GM23338 (cell line): ENCODE measurements around the gene RBFOX1. TPM values are rescaled to one million over a fixed set of nuclear protein-coding genes. Genes with fewer than 3 reads are reported as not detected.

Source experiments
- ATAC-seq: fragments of 200-7000 bp; cut with Tn5 transposase; 3 replicates; pipeline ENCODE4 v1.9.1; 2020
- DNase-seq: peaks from one replicate; pipeline ENCODE4 v3.0.0-alpha.2; 2015; ENCODE audit warnings: low spot score
- H2AFZ ChIP-seq: fragments of 200-600 bp; sonication (generic); 2 replicates; pipeline ENCODE4 v1.8.0; 2016; ENCODE audit warnings: antibody characterized with exemption, mild to moderate bottlenecking, moderate library complexity
- H3F3A ChIP-seq: fragments of 200-600 bp; sonication (generic); replicated peaks from 2 replicates; pipeline ENCODE4 v1.8.0; 2017; ENCODE audit warnings: antibody characterized with exemption, mixed run types, low read depth
- H3K27ac ChIP-seq: fragments of 200-600 bp; sonication (generic); 2 replicates; pipeline ENCODE4 v1.6.1; 2016; ENCODE audit warnings: low read depth
- H3K27me3 ChIP-seq: fragments of 200-600 bp; sonication (generic); 2 replicates; pipeline ENCODE4 v1.8.0; 2016; ENCODE audit warnings: mild to moderate bottlenecking, mixed run types, moderate library complexity; ENCODE audit not compliant: insufficient read depth
- H3K36me3 ChIP-seq: fragments of 200-600 bp; sonication (generic); 2 replicates; pipeline ENCODE4 v1.8.0; 2016; ENCODE audit warnings: mild to moderate bottlenecking; ENCODE audit not compliant: insufficient read depth
- H3K4me1 ChIP-seq: fragments of 200-600 bp; sonication (generic); 2 replicates; pipeline ENCODE4 v1.8.0; 2016; ENCODE audit warnings: mild to moderate bottlenecking, moderate library complexity; ENCODE audit not compliant: insufficient read depth
- H3K4me2 ChIP-seq: fragments of 200-600 bp; sonication (generic); 2 replicates; pipeline ENCODE4 v1.7.1; 2017; ENCODE audit warnings: mixed run types
- H3K4me3 ChIP-seq: fragments of 200-600 bp; sonication (generic); 2 replicates; pipeline ENCODE4 v1.6.1; 2016; ENCODE audit warnings: mixed run types
- H3K79me2 ChIP-seq: fragments of 200-600 bp; sonication (generic); replicated peaks from 2 replicates; pipeline ENCODE4 v1.8.0; 2017; ENCODE audit warnings: mild to moderate bottlenecking; ENCODE audit not compliant: insufficient read depth
- H3K9me2 ChIP-seq: fragments of 200-600 bp; sonication (generic); 2 replicates; pipeline ENCODE4 v1.8.0; 2017; ENCODE audit not compliant: insufficient read depth
- H4K20me1 ChIP-seq: fragments of 200-600 bp; sonication (generic); replicated peaks from 2 replicates; pipeline ENCODE4 v1.8.0; 2017; ENCODE audit warnings: mild to moderate bottlenecking; ENCODE audit not compliant: insufficient read depth
- H3K27ac Mint-ChIP-seq: 2 replicates; pipeline ENCODE4 v1.8.0; 2020; ENCODE audit warnings: inconsistent platforms, mild to moderate bottlenecking, moderate library complexity, mixed read lengths
- H3K27me3 Mint-ChIP-seq: 3 replicates; pipeline ENCODE4 v1.8.0; 2022; ENCODE audit warnings: low read depth, mild to moderate bottlenecking, moderate library complexity, mixed read lengths, inconsistent platforms; ENCODE audit not compliant: insufficient read depth, poor library complexity
- H3K36me3 Mint-ChIP-seq: 3 replicates; pipeline ENCODE4 v1.8.0; 2021; ENCODE audit warnings: low read depth, mild to moderate bottlenecking, inconsistent platforms, moderate library complexity, mixed read lengths
- H3K4me1 Mint-ChIP-seq: 3 replicates; pipeline ENCODE4 v1.8.0; 2020; ENCODE audit warnings: mild to moderate bottlenecking, inconsistent platforms, mixed read lengths
- H3K4me3 Mint-ChIP-seq: 3 replicates; pipeline ENCODE4 v1.8.0; 2021; ENCODE audit warnings: moderate library complexity, mild to moderate bottlenecking, inconsistent platforms, mixed read lengths
- H3K9me3 Mint-ChIP-seq: 3 replicates; pipeline ENCODE4 v1.8.0; 2020; ENCODE audit warnings: moderate library complexity, mild to moderate bottlenecking, inconsistent platforms, mixed read lengths
- CREB1 ChIP-seq: fragments of 250-450 bp; sonication (Bioruptor Pico); IDR thresholded peaks from 2 replicates; pipeline ENCODE4 v1.5.0; 2020; ENCODE audit warnings: low read depth, mild to moderate bottlenecking, moderate library complexity
- EZH2phosphoT487 ChIP-seq: fragments of 200-600 bp; sonication (generic); IDR thresholded peaks from one replicate; pipeline ENCODE4 v1.8.1; 2018; ENCODE audit warnings: antibody characterized with exemption; ENCODE audit not compliant: unreplicated experiment
- JUNB ChIP-seq: IDR thresholded peaks from one replicate; pipeline ENCODE4 v1.6.1; 2016; ENCODE audit warnings: antibody characterized with exemption; ENCODE audit not compliant: unreplicated experiment
- STAT1 ChIP-seq: IDR thresholded peaks from one replicate; pipeline ENCODE4 v1.6.1; 2016; ENCODE audit warnings: antibody characterized with exemption; ENCODE audit not compliant: unreplicated experiment
- ZNF331 ChIP-seq: fragments of 250-450 bp; sonication (Bioruptor Pico); IDR thresholded peaks from 2 replicates; pipeline ENCODE4 v1.5.0; 2020; ENCODE audit warnings: low read depth, mild to moderate bottlenecking, moderate library complexity
- polyA plus RNA-seq: library from polyadenylated mRNA; unstranded; fragments of >200 nt; fragmentation: Nextera tagmentation; extraction: Ambion mirVana; gene quantifications from 2 replicates; pipeline ENCODE4 v1.2.1, GENCODE V29; 2016
- total RNA-seq: library from RNA; depleted of rRNA; stranded (reverse); fragments of >200 nt; shearing (Covaris generic); gene quantifications from 2 replicates; pipeline ENCODE4 v1.2.3, GENCODE V29; 2014
- TF ChIP-seq, protein P1 (sequence below): fragments of 250-450 bp; sonication (Bioruptor Pico); IDR thresholded peaks from 2 replicates; pipeline ENCODE4 v1.5.0; 2020; ENCODE audit warnings: mild to moderate bottlenecking, moderate library complexity
- TF ChIP-seq, protein P2 (sequence below): IDR thresholded peaks from one replicate; pipeline ENCODE4 v1.6.1; 2018; ENCODE audit warnings: antibody characterized with exemption; ENCODE audit not compliant: unreplicated experiment

RBFOX1 gene
- total and polyA plus RNA-seq, 2 experiments from 2014 or later, result 2.5 to 3.6 TPM

DNA sequence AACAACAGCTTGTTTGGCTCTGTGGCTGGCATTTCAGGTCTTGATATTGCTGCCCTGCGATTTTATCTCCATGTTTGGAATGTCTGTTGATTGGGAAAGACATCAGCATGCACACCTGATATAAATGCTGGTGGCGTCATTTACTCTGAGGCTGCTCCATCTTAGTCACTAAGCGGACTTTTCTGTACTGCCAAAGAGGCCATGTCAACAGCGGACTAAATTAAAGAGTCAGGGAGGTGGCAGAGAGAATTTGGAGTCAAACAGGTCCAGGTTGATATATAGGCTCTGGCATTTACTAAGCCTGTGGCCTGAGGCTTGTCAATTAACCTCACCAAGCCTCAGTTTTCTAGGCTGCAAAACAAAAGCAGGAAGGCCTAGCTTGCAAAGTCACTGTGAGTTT is 6.2 kb downstream of the RBFOX1 start:
- H3K36me3 Mint-ChIP-seq, result no peaks in the 10 kb centered on the region; the same call in 2 of the 3 replicates
- H3K27me3 ChIP-seq, result no peaks in the 10 kb centered on the region
- peaks cover 6% of the 10 kb centered on the region for H3K4me1 Mint-ChIP-seq

DNA sequence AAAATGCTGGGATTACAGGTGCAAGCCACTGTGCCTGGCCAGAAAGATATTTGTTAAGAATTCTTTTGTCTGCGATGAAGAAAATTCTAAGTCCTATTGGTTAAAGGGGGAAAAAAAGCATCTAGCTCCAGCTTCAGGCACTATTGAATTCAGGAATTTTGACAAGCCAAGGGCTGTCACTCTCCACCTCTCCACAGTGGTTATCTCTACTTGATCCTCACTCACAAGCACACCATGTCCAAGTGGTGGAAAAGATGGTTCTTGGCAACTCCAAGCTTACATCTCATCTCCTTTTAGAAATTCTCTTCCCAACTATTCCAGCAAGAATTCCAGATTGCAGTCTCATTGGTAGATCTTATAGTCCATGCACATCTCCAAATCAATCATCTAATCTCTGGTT is 7.1 kb downstream of the RBFOX1 start:
- no peak for TF ChIP-seq ZNF331 (CRISPR knock-in tag)
- no peak for TF ChIP-seq EZH2phosphoT487
- no peak for TF ChIP-seq STAT1
- TF ChIP-seq, protein P1, sequence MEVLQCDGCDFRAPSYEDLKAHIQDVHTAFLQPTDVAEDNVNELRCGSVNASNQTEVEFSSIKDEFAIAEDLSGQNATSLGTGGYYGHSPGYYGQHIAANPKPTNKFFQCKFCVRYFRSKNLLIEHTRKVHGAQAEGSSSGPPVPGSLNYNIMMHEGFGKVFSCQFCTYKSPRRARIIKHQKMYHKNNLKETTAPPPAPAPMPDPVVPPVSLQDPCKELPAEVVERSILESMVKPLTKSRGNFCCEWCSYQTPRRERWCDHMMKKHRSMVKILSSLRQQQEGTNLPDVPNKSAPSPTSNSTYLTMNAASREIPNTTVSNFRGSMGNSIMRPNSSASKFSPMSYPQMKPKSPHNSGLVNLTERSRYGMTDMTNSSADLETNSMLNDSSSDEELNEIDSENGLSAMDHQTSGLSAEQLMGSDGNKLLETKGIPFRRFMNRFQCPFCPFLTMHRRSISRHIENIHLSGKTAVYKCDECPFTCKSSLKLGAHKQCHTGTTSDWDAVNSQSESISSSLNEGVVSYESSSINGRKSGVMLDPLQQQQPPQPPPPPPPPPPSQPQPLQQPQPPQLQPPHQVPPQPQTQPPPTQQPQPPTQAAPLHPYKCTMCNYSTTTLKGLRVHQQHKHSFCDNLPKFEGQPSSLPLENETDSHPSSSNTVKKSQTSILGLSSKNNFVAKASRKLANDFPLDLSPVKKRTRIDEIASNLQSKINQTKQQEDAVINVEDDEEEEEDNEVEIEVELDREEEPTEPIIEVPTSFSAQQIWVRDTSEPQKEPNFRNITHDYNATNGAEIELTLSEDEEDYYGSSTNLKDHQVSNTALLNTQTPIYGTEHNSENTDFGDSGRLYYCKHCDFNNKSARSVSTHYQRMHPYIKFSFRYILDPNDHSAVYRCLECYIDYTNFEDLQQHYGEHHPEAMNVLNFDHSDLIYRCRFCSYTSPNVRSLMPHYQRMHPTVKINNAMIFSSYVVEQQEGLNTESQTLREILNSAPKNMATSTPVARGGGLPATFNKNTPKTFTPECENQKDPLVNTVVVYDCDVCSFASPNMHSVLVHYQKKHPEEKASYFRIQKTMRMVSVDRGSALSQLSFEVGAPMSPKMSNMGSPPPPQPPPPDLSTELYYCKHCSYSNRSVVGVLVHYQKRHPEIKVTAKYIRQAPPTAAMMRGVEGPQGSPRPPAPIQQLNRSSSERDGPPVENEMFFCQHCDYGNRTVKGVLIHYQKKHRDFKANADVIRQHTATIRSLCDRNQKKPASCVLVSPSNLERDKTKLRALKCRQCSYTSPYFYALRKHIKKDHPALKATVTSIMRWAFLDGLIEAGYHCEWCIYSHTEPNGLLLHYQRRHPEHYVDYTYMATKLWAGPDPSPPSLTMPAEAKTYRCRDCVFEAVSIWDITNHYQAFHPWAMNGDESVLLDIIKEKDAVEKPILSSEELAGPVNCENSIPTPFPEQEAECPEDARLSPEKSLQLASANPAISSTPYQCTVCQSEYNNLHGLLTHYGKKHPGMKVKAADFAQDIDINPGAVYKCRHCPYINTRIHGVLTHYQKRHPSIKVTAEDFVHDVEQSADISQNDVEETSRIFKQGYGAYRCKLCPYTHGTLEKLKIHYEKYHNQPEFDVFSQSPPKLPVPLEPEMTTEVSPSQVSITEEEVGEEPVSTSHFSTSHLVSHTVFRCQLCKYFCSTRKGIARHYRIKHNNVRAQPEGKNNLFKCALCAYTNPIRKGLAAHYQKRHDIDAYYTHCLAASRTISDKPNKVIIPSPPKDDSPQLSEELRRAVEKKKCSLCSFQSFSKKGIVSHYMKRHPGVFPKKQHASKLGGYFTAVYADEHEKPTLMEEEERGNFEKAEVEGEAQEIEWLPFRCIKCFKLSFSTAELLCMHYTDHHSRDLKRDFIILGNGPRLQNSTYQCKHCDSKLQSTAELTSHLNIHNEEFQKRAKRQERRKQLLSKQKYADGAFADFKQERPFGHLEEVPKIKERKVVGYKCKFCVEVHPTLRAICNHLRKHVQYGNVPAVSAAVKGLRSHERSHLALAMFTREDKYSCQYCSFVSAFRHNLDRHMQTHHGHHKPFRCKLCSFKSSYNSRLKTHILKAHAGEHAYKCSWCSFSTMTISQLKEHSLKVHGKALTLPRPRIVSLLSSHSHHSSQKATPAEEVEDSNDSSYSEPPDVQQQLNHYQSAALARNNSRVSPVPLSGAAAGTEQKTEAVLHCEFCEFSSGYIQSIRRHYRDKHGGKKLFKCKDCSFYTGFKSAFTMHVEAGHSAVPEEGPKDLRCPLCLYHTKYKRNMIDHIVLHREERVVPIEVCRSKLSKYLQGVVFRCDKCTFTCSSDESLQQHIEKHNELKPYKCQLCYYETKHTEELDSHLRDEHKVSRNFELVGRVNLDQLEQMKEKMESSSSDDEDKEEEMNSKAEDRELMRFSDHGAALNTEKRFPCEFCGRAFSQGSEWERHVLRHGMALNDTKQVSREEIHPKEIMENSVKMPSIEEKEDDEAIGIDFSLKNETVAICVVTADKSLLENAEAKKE, result no peak
- Histone ChIP-seq H3K9me2 (no peaks in the 10 kb centered on the region), H3K4me2 (no peak overlapping the region), H3K27me3 (no peaks in the 10 kb centered on the region), H3K79me2 (no peaks in the 10 kb centered on the region), H3K4me3 (no peak overlapping the region), H4K20me1 (no peaks in the 10 kb centered on the region), H2AFZ (no peak overlapping the region), H3F3A (no peaks in the 10 kb centered on the region), H3K27ac (no peak overlapping the region), H3K36me3 (no peaks in the 10 kb centered on the region), H3K4me1 (no peaks in the 10 kb centered on the region)
- H3K4me1 Mint-ChIP-seq, result peaks cover 6% of the 10 kb centered on the region
- H3K27ac Mint-ChIP-seq, result no peak overlapping the region
- DNase-seq (no peak), ATAC-seq (no peak)
- peaks cover 3% of the 10 kb centered on the region; the same call in 2 of the 3 replicates for H3K9me3 Mint-ChIP-seq
- H3K27me3 Mint-ChIP-seq, result no peaks in the 10 kb centered on the region
- no peaks in the 10 kb centered on the region; the same call in 2 of the 3 replicates for H3K36me3 Mint-ChIP-seq
- no peak overlapping the region for H3K4me3 Mint-ChIP-seq

More for the DNA sequence above, 6.2 kb downstream of the RBFOX1 start:
- H3K27me3 Mint-ChIP-seq, result no peaks in the 10 kb centered on the region
- peaks cover 3% of the 10 kb centered on the region; the same call in 2 of the 3 replicates for H3K9me3 Mint-ChIP-seq
- Histone ChIP-seq H3K4me3 (no peak overlapping the region), H3K36me3 (no peaks in the 10 kb centered on the region), H3K9me2 (no peaks in the 10 kb centered on the region), H2AFZ (no peak overlapping the region), H3K79me2 (no peaks in the 10 kb centered on the region), H3K4me1 (no peaks in the 10 kb centered on the region), H3F3A (no peaks in the 10 kb centered on the region), H3K4me2 (no peak overlapping the region), H4K20me1 (no peaks in the 10 kb centered on the region), H3K27ac (no peak overlapping the region)
- no peak overlapping the region for H3K27ac Mint-ChIP-seq
- TF ChIP-seq JUNB (no peak), CREB1 (CRISPR knock-in tag) (no peak)
- TF ChIP-seq, protein P2, sequence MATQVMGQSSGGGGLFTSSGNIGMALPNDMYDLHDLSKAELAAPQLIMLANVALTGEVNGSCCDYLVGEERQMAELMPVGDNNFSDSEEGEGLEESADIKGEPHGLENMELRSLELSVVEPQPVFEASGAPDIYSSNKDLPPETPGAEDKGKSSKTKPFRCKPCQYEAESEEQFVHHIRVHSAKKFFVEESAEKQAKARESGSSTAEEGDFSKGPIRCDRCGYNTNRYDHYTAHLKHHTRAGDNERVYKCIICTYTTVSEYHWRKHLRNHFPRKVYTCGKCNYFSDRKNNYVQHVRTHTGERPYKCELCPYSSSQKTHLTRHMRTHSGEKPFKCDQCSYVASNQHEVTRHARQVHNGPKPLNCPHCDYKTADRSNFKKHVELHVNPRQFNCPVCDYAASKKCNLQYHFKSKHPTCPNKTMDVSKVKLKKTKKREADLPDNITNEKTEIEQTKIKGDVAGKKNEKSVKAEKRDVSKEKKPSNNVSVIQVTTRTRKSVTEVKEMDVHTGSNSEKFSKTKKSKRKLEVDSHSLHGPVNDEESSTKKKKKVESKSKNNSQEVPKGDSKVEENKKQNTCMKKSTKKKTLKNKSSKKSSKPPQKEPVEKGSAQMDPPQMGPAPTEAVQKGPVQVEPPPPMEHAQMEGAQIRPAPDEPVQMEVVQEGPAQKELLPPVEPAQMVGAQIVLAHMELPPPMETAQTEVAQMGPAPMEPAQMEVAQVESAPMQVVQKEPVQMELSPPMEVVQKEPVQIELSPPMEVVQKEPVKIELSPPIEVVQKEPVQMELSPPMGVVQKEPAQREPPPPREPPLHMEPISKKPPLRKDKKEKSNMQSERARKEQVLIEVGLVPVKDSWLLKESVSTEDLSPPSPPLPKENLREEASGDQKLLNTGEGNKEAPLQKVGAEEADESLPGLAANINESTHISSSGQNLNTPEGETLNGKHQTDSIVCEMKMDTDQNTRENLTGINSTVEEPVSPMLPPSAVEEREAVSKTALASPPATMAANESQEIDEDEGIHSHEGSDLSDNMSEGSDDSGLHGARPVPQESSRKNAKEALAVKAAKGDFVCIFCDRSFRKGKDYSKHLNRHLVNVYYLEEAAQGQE, result no peak
- DNase-seq (no peak), ATAC-seq (no peak)
- H3K4me3 Mint-ChIP-seq, result no peak overlapping the region
